ENCODE data around the gene DNMT3A.
"Not testable (repeated sequence)": the region's sequence is repeated elsewhere in the genome, so short reads cannot be mapped to it uniquely, and the experiment has no call there.

The DNMT3A gene

DNA sequence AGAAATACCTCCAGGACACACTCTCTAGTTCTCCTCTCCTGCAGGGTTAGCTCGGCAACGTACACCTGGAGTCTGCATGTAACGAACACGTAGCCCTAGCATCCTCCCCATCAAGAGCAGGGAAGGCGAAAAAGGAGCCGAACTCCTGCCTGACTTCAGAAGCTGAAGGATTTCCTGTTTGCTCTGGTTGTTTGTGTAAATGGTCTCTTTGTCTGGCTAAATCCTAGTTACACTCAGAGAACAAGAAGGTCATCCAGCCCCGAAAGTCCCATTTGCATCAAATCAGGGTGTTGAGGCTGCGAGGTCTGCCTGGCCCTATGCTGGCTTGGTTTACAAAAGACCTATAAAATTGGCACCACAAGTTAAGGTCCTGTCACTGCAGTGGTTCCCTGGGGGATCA, 107.0 kb downstream of the DNMT3A start:
- DNase-seq (ENCODE audit: low spot score): no peak

DNA sequence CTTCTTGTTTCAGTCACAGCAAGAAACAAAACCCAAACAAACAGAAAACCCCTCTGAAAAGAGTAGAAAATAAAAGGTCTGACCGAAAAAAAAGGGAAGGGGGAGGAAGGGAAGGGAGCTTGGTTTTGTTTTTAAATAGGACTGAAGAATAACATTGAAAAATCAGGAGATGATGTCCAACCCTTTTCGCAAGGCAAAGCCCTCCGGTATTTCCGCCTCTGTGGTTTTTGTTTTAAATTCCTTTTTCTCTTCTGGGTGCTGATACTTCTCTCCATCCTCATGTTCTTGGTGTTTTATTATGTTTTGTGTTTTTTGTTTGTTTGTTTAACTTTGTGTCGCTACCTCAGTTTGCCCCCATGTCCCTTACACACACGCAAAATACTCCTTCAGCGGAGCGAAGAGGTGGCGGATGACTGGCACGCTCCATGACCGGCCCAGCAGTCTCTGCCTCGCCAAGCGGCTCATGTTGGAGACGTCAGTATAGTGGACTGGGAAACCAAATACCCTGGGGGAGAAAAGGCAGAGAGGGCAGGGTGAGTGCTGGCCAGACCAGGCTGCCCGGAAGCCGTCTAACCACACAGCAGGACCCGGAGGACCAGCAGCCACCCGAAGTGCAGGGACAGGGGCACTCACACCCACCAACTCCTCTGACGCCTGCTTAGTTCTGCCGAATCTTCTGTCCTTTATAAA, 107.7 kb downstream of the DNMT3A start:
- DNase-seq (ENCODE audit: low spot score): no peak

DNA sequence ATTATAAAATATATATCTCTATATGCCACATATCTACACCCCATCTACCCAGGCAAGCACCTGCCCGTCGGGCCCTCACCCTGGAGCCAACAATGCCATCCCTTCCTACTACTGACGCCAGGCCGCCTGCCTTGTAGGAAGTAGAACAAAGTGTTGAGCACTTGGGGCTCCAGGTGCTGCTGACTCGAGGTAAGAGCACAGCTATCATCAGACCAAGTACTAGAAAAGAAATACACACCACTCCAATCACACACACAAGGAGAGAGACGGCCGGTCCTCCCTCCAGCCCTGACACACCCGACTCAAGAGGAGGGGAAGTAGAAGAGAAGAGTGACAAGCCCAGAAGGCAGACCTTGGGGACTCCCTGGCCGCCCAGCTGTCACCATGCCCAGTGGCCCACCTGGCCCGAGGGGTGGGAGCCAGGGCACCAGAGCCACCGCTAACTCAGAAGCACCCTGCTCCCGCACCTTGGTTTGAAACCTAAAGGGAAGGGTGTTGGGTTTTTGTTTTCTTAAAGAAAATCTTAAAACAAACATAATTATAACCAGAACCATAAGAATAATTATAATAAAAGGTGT, 109.4 kb downstream of the DNMT3A start:
- no peak for DNase-seq (ENCODE audit: low spot score)

DNA sequence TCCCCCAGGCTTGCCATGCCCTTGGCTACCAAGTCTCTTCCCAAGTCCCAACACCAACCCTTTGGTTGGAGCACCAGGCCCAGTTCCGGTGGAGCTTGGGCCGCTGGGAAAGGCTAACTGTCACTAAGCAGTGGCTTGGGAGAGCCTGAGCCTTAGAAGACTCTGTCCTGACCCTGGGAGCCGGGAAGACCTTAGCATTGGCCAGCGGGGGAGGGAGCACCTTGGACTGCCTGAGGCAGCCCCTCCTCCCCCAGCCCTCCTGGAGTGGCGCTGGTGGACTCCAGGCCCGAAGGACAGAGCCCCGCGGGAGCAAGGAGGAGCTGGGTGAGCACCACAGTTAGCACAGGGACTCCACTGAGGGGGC, 110.8 kb downstream of the DNMT3A start:
- DNase-seq (ENCODE audit: low spot score): no peak

DNA sequence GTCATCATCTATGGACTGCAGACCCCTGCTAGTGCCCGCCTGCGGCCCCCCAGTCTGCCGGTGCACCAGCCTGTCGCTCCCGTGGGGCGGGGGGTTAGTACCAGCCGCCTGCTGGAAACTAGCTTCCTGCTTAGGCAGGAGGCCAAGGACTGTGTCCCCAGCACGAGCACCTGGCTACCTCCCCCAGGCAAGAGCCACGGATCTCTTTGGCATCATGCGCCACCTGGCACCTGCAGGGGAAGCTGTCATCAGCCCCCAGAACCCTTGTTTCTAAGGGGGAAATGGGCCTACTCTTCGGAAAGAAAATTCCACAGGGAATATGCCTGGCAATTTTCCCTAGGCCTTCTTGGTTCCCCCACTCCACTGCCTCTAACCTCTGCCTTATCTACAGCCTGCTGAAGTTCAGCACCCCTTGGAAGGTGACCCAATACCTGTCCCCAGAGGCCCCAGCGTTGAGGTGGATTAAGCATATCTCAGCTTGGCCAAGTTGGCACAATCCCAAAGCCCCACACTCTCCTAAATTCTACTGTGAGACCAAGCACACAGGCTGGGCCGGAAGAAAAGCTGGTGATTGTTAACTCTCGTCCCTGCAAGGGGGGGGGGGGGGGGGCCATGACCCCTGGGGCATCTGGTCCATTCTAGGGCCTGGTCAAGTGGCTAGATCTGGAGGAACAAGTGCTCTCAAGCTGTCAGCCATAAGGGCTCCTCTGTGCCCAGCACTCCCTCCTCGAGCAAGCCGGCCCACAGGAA, 111.4 kb downstream of the DNMT3A start:
- no peak for DNase-seq (ENCODE audit: low spot score)

DNA sequence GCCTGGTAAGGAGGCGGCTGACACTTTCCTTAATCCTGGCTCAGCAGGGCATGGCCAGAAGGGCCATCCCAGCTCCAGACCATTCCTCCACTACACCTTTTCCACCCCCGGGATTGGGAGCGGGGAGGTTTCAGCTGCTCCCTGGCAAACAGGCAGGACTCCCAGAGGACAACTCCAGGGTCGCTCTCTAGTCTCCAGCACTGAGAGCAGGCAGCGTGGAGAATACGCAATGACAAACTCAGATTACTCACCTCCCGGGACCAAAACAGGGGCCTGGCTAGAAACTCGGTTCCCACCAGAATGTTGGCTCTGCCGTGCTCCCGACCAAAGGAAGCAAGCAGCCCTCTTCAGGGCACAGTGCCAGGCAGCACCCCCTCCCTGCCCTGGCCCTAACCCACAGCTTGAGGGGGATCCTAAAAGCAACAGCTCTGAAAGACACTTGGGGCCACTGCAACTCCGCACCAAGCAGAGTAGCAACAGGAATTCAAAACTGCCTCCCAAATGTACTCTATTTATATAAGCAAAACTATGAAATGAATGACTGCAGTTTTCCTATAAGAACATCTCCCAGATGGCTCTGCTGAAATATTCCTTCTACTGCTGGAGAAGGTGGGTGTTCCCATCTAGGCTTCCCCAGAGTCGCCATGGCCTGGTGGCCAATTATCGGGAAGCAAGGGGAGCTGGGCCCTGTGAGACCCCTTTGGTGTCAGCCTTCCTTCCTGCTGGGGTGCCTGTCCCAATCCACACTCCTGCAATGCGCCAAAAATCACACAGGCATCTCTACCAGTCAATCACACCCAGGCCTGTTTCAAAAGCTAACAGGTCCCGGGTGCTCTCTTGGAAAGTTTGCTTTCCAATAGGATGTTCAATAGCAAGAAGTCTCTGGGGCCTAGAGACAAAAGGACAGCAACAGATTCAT, 112.2 kb downstream of the DNMT3A start:
- peak; percentile 48 for DNase-seq (ENCODE audit: low spot score)

DNA sequence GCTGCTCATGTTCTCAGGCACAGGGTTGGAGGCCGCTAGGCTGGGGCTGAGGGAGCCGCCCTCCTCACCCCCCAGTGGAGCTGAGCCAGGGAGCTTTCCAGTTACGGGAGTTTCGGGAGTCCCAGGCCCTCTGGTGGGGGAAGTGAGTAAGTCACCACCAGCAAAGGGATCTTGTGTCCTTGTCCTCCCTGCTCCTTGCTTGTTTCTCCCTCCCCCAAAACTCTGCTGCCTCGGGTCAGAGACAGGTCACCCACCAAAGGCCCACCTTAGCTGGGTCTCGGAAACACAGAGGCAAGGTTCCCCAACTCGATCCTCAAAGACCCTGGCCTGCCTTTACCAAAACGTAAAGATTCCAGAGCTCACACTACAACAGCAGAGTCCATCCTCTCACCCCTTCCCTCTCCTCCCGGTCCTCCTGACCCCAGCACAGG, 112.9 kb downstream of the DNMT3A start:
- peak; percentile 90 for DNase-seq (ENCODE audit: low spot score)

DNA sequence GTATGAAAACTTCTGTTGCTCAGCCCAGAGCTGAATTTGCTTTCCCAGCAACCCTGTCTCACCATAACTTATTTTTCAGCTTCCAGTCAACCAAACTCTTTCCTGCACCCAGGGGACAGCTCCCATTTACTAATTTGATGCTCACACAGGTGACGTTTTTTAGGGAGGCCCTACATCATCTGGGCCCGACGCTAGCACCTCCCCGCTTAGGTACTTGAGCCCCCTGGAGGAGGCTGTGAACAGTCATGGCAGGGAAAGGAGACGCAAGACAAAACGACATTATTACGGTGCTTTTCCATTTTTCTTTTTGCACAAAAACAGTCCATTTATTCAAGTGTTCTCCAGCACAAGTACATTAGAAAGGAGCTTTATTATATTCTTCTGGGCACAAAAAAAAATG, 114.1 kb downstream of the DNMT3A start:
- DNase-seq (ENCODE audit: low spot score): no peak

DNA sequence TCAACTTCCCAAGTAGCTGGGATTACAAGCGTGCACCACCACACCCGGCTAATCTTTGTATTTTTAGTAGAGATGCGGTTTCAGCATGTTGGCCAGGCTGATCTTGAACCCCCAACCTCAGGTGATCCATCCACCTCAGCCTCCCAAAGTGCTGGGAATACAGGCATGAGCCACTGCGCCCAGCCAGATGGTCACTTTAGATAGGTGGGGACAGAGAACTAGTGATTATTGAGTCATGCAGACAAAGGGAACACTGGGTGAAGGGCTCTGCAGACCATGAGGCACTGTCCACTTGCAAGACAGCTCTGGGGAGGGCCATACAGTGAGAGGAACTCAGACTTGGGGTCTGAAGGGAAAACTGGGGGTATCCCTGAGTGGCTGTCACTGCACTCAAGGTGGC, 114.9 kb downstream of the DNMT3A start:
- DNase-seq (ENCODE audit: low spot score): no peak

DNA sequence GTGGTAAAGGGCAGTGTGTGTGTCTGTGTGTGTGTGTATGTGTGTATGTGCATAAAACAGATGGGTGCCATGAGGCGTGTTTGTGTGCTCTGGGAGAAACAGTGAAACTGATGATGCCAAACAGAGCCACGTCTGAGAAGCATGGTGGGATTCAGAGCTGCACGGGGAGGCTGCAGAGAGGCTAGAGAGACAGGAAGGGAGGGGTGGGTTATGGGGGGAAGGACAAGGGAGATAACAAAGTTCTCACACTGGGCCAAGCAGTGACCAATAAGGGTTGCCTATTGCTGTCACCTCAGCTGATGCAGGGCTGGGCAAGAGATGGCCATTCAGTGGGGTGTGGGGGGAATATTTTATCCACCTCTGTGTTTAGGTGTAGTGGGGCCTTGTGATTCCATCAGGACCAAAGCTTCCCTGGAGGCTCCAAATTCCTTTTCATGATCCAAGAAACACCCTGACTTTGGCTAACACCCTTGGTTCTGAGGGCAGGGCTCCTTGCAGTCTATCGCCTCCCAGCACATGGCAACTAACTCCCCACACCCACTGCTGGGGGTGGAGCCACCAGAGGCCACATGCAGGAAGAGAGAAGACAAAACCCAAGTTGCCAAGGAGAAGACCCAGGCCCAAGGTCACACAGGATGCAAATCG, 119.1 kb downstream of the DNMT3A start:
- no peak for DNase-seq (ENCODE audit: low spot score)

DNA sequence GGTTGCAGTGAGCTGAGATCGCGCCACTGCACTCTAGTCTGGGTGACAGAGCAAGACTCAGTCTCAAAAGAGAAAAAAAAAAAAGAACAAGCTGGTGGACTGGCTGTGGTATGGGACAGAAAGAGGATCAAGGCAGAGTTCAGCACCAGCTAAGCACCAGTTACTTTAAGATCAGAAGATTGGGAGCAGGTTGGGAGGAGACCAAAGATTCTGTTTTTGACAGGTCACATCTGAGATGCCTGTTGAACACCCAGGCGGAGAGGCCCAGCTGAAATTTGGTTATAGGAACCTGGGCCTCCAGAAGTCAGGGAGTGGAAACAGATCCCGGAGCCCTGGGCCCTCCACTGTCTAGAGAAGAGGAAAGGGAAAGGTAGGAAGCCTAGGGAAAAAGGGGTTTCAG, 120.1 kb downstream of the DNMT3A start:
- no peak for DNase-seq (ENCODE audit: low spot score)

DNA sequence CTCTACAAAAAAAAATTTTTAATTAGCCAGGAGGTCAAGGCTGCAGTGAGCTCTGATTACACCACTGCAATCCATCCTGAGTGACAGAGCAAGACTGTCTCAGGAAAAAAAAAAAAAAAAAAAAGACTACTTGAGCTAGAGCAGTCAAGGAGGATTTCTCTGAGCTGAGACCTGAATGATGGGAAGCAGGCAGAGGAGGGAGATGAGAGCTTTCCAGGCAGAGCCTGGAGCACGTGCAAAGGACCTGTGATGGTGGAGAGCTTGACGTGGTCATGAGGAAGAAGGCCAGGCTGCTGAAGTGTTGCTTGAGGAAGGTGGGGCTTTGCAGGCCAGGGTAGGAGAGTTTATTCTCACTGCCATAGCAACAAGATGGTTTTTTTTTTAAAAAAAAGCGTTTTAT, 121.4 kb downstream of the DNMT3A start:
- no peak for DNase-seq (ENCODE audit: low spot score)

DNA sequence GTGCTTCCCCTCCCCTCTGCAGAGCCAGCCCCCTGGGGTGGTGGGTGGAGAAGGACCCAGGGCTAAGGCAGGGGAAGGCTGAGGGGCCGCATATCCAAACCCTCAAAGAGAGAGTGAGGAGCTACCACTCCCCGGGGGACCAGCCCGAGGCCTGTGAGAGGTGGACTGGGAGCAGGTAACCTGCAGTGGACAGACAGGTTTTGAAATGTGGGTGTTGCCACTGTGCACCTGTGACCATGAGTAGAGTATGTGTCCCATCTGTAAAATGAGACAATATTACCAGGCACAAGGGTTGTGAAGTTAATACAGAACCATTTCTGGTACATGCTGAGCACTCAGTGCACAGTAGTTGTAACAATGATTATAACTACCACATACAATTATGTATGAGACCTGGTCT, 122.1 kb downstream of the DNMT3A start:
- no peak for DNase-seq (ENCODE audit: low spot score)

DNA sequence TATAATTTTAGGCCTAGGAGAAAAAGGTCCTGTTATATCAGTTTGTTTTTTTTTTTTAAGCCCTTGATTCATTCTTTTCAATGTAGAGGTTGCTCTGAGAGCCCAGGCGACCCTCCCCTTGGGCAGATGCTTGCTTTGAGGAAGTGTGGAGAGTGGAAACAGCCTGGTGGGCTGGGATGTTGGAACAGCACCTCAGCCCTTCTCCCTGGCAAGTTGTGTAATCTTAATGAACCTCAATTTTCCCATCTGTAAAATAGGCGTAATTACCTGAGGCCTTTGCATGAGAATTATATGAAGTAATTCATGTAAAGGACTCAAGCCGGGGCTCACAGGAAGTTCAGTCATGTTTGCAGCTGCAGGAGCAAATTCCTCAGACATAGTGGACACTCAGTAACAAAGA, 123.6 kb downstream of the DNMT3A start:
- no peak for DNase-seq (ENCODE audit: low spot score)

DNA sequence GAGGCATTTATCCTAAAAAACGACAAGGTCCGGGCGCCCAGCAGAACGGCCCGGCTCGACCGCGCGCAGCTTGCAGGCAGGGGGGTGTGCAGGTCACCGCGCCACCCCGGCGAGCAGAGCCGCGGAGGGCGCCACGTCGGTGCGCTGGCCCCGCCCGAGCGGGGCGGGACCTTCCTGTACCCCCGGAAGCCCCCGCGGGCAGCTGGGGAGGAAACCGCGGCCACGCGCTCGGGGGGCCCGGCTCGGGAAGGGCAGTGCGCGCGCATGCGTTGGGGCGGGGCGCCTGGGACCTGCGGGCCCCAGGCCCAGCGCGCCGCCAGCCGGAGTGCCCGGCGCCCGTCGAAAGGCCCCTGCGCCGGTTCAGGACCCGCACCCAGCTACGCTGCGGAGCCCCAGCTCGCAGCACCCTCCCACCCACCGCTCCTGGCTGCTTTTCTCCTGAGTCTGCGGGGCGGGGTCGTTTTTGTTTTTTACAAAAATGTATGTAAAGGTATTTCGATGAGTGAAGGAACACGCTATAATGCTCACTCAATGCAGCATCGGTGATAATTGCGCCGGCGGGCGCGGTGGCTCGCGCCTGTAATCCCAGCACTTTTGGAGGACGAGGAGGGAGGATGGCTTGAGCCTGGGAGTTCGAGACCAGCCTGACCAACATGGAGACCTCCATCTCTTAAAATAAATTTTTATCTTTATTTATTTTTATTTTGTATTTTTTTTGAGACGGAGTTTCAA, 125.6 kb downstream of the DNMT3A start:
- DNase-seq (ENCODE audit: low spot score): peak; percentile 46

DNA sequence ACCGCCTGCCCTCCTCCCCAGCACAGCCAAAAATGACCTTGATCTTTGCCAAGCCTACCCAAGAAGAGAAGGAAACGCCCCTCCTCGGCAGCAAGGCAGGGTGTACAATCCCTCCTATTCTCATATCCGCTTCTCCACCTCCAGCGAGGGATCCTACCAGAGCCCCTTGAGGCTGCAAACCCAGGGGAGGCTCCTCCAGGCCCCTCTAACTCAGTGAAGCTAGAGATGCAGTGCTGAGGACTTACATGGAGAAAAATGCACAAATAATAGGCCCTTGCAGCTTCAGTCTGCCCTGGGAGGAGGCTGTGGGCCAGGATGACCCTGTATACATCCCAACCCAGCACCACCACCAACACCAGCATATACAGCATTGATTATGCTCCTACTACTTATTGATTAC, 126.5 kb downstream of the DNMT3A start:
- DNase-seq (ENCODE audit: low spot score): no peak

DNA sequence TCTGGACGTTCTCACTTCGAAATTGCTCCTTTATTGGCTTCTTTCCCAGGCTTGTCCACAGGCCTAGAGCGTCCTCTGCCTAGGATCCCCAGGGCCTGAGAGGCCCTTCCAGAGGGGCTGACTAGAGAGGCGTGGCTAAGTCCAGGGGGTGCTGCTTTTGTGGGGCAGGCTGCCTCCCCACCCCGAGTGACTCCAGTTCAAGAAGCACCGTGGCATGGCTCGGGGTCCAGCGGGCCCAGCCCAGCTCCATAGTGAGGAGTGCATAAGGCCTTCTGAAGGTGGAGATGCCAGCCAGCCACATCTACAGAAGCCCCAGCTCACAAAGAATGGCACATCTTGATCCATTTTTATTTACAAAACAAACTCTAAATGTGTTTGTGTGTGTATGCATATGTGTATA, 128.5 kb downstream of the DNMT3A start:
- DNase-seq (ENCODE audit: low spot score): no peak

DNA sequence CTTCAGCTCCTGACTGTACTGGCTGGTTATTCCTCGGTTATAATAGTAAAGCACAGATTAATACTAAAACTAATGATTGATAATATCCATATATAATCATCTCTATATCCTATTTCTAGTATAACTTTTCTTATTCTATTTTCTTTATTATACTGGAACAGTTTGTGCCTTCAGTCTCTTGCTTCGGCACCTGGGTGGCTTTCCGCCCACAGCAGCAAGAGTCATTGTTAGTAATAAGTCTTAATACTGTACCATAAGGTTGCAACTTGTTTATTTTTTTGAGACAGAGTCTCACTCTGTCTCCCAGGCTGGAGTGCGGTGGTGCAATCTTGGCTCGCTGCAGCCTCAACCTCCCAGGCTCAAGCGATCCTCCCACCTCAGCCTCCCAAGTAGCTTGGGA, 130.8 kb downstream of the DNMT3A start:
- not testable (repeated sequence) for DNase-seq (ENCODE audit: low spot score)

DNA sequence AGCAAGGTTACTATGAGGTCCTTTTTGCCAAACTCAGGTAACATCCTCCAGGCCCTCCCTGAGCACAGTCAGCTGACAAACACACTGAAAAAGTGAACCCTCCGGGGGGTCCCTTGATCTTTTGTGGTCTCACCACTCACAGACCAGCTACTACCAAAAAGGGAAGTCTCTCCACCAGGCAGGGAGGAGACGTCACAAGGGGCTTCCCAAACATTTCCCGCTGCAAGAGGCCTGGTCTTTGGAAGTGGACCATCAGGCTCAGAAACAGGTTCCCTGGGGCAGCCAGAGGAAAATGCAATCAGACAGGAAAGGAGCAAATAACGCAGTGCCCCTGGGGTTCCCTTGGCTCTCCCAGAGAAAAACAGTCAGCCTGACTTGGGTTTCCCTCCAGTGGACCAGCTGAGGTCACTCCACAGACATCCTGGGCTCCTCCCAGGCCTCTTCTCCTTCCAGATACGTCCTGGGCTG, 134.6 kb downstream of the DNMT3A start:
- DNase-seq (ENCODE audit: low spot score): no peak

DNA sequence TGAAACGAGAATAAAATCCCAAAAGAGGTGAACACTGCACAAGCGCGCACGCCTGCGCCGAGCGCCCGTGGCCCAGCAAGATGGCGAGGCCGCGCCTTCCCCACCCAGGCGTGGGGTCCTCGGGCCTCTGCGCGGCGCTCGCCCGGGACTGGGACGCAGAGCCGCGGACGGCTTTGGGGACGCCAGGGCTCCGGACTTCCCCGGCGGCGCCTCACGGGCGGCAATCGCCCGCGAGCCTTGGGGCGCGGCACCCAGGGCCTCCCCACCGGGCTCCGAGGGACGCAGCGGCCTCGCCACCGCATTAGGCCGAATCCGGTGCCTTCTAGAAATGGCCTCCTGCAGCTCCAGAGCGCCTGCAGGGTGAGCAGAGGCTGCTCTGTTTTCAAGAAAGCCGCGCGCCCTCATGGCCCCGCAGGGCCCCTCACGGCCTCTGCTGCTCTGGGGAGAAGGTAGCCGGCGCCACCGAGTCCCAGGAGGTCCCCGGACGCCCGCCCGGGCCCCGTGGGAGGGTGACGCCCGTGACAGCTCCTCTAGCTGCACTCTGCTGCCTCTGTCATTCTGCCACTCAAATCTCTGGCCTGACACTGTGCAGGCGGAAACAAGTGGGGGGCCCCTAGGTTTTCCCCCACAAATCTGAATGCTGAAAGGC, 137.4 kb downstream of the DNMT3A start:
- DNase-seq (ENCODE audit: low spot score): no peak

DNA sequence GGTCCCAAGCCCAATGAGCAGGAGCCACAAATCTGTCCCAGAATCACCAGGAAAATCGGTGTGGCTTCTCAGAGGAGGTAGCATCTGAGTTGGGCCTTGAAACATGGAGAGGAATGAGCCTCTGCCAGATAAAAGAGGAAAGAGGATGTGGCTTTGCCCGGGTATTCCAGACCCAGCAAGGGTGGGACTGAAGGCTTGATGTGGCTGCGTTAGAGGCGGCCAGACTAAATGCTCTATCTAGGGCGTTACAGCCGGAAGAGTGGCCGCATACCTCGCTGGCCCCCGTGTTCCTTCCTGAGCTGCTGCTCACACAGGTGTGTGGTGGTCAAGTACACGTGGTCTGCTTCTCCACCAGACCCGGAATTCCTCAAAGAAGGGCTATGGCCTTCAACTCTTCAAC, 139.4 kb downstream of the DNMT3A start:
- no peak for DNase-seq (ENCODE audit: low spot score)

All from AG08396 (cell line).